ENCODE results near the gene NXPE1.

NXPE1 gene

DNA sequence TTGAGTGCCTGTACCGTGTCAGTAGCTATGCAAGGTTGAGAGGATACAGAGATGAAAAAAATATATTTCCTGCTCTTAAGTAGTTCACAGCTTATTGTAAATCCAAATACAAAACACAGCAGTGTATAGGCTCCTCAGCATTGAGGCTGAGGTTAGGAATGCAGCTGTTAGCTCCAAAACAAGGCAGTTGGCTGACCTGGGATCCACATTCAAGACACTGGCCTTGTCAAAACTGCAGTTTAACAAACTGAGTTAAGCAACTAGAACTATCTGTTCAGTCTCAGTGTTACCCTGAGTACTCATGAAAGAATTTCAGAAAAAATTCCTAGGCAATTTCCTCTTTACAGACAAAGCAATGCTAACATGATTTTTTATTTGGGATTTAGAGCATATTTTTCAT lies 77.6 kb downstream of the NXPE1 start:
- Histone ChIP-seq H3K9me3 (ENCODE audit: control insufficient read depth, insufficient read depth, low read length) (peaks cover 10% of the 10 kb centered on the region), H3K4me3 (ENCODE audit: low read length) (peak overlapping the region; percentile 61), H3K4me1 (ENCODE audit: control insufficient read depth, low read length) (peaks cover 40% of the 10 kb centered on the region), H4K20me1 (ENCODE audit: control insufficient read depth, insufficient read depth, low read depth, low read length) (no peaks in the 10 kb centered on the region), H3K4me2 (ENCODE audit: low read length) (peak overlapping the region; percentile 77), H3K27ac (ENCODE audit: low read depth, low read length) (peak overlapping the region; percentile 86), H3K27me3 (ENCODE audit: control insufficient read depth, low read length) (no peaks in the 10 kb centered on the region), H3K36me3 (ENCODE audit: control insufficient read depth, low read length) (no peaks in the 10 kb centered on the region), H3K79me2 (ENCODE audit: control insufficient read depth, low read length) (no peaks in the 10 kb centered on the region), H3K9me2 (replicated peaks; ENCODE audit: control insufficient read depth, low read length) (no peaks in the 10 kb centered on the region), H3F3A (ENCODE audit: control insufficient read depth, insufficient read depth) (peaks cover 14% of the 10 kb centered on the region)
- TF ChIP-seq, protein P1, sequence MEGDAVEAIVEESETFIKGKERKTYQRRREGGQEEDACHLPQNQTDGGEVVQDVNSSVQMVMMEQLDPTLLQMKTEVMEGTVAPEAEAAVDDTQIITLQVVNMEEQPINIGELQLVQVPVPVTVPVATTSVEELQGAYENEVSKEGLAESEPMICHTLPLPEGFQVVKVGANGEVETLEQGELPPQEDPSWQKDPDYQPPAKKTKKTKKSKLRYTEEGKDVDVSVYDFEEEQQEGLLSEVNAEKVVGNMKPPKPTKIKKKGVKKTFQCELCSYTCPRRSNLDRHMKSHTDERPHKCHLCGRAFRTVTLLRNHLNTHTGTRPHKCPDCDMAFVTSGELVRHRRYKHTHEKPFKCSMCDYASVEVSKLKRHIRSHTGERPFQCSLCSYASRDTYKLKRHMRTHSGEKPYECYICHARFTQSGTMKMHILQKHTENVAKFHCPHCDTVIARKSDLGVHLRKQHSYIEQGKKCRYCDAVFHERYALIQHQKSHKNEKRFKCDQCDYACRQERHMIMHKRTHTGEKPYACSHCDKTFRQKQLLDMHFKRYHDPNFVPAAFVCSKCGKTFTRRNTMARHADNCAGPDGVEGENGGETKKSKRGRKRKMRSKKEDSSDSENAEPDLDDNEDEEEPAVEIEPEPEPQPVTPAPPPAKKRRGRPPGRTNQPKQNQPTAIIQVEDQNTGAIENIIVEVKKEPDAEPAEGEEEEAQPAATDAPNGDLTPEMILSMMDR (IDR thresholded peaks at IDR 0.05; ENCODE audit: low read depth, low read length, poor library complexity, severe bottlenecking): no peak
- TF ChIP-seq EZH2phosphoT487 (IDR thresholded peaks at IDR 0.05; ENCODE audit: borderline replicate concordance, low read length): no peak

DNA sequence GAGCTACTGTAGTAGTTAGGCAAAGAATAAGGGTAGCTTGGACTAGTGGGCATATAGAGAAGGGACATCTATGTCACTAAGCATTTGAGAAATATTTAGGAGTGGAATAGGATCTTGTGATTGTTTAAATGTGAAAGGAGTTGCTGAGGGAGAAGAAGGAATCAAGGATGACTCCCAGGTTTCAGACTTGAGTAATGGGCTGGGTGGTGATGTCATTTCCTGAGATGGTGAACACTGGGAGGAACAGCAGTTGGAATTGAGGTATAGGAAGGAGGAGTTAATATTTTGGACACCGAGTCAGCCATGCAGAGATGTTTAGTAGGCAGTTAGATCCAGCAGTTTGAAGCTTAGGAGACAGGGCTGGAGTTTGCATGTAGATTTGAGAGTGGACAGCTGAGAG lies 80.3 kb downstream of the NXPE1 start:
- Histone ChIP-seq H3K4me3 (ENCODE audit: low read length) (no peak overlapping the region), H3K4me1 (ENCODE audit: control insufficient read depth, low read length) (peaks cover 40% of the 10 kb centered on the region), H3F3A (ENCODE audit: control insufficient read depth, insufficient read depth) (peaks cover 14% of the 10 kb centered on the region), H3K9me2 (replicated peaks; ENCODE audit: control insufficient read depth, low read length) (no peaks in the 10 kb centered on the region), H4K20me1 (ENCODE audit: control insufficient read depth, insufficient read depth, low read depth, low read length) (no peaks in the 10 kb centered on the region), H3K27ac (ENCODE audit: low read depth, low read length) (no peak overlapping the region), H3K27me3 (ENCODE audit: control insufficient read depth, low read length) (no peaks in the 10 kb centered on the region), H3K36me3 (ENCODE audit: control insufficient read depth, low read length) (no peaks in the 10 kb centered on the region), H3K79me2 (ENCODE audit: control insufficient read depth, low read length) (no peaks in the 10 kb centered on the region), H3K4me2 (ENCODE audit: low read length) (no peak overlapping the region), H3K9me3 (ENCODE audit: control insufficient read depth, insufficient read depth, low read length) (peaks cover 10% of the 10 kb centered on the region)
- TF ChIP-seq, protein P1 (IDR thresholded peaks at IDR 0.05; ENCODE audit: low read depth, low read length, poor library complexity, severe bottlenecking): no peak

DNA sequence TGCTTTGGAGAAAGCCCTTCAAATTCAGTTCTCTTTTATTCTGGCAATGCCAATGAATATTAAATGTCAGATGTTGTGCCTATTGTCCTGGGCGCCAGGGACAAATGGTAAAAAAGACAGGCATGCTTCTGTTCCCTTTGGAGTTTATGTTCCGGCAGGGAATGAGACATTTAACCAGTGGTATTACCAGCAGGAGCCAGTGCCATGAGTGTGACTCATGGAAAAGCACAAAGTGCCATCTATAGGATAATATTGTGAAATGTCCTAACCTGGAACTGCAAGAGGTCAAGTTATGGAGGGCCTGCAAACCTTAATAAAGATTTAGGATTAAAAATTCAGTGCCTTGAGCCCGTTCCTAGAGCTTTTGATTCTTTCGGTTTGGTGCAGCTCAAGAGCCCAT lies 80.9 kb downstream of the NXPE1 start:
- Histone ChIP-seq H3K4me1 (ENCODE audit: control insufficient read depth, low read length) (peaks cover 39% of the 10 kb centered on the region), H3K4me3 (ENCODE audit: low read length) (no peak overlapping the region), H3K79me2 (ENCODE audit: control insufficient read depth, low read length) (no peaks in the 10 kb centered on the region), H3K27me3 (ENCODE audit: control insufficient read depth, low read length) (no peaks in the 10 kb centered on the region), H3K9me2 (replicated peaks; ENCODE audit: control insufficient read depth, low read length) (no peaks in the 10 kb centered on the region), H3K4me2 (ENCODE audit: low read length) (no peak overlapping the region), H3K27ac (ENCODE audit: low read depth, low read length) (no peak overlapping the region), H3F3A (ENCODE audit: control insufficient read depth, insufficient read depth) (peaks cover 14% of the 10 kb centered on the region), H3K36me3 (ENCODE audit: control insufficient read depth, low read length) (no peaks in the 10 kb centered on the region), H4K20me1 (ENCODE audit: control insufficient read depth, insufficient read depth, low read depth, low read length) (no peaks in the 10 kb centered on the region), H3K9me3 (ENCODE audit: control insufficient read depth, insufficient read depth, low read length) (peaks cover 10% of the 10 kb centered on the region)
- TF ChIP-seq, protein P1 (IDR thresholded peaks at IDR 0.05; ENCODE audit: low read depth, low read length, poor library complexity, severe bottlenecking): no peak
- TF ChIP-seq EZH2phosphoT487 (IDR thresholded peaks at IDR 0.05; ENCODE audit: borderline replicate concordance, low read length): no peak

DNA sequence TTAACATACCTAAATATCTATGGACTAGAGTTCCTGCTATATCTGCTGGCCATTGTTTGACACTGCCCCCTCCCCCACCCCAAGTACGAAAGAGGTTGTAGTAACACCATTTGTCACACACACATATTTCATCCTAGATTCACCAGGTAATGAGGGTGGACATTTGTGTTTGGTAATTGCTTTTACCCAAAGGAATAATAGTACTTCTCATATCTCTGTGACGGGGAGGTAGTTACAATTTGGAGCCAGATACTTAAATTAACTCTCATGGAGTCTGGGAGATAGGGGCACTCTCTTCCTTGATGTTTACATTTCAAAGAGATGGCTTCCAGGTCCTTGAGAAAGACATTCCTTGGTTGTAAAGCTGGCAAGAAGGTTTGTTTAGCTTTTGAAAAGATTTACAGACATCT lies 81.7 kb downstream of the NXPE1 start:
- Histone ChIP-seq H3K27me3 (ENCODE audit: control insufficient read depth, low read length) (no peaks in the 10 kb centered on the region), H3K4me1 (ENCODE audit: control insufficient read depth, low read length) (peaks cover 32% of the 10 kb centered on the region), H3K36me3 (ENCODE audit: control insufficient read depth, low read length) (no peaks in the 10 kb centered on the region), H3K79me2 (ENCODE audit: control insufficient read depth, low read length) (no peaks in the 10 kb centered on the region), H3K27ac (ENCODE audit: low read depth, low read length) (no peak overlapping the region), H3K4me2 (ENCODE audit: low read length) (no peak overlapping the region), H4K20me1 (ENCODE audit: control insufficient read depth, insufficient read depth, low read depth, low read length) (no peaks in the 10 kb centered on the region), H3F3A (ENCODE audit: control insufficient read depth, insufficient read depth) (peaks cover 14% of the 10 kb centered on the region), H3K4me3 (ENCODE audit: low read length) (no peak overlapping the region), H3K9me3 (ENCODE audit: control insufficient read depth, insufficient read depth, low read length) (peaks cover 10% of the 10 kb centered on the region), H3K9me2 (replicated peaks; ENCODE audit: control insufficient read depth, low read length) (no peaks in the 10 kb centered on the region)
- TF ChIP-seq, protein P1 (IDR thresholded peaks at IDR 0.05; ENCODE audit: low read depth, low read length, poor library complexity, severe bottlenecking): no peak
- TF ChIP-seq EZH2phosphoT487 (IDR thresholded peaks at IDR 0.05; ENCODE audit: borderline replicate concordance, low read length): no peak
